Daoy (cell line): ENCODE results near the gene SIL1. TPM values are rescaled to one million over a fixed set of nuclear protein-coding genes. Genes with fewer than 3 reads are reported as not detected.

Source experiments
- DNase-seq: peaks from one replicate; pipeline ENCODE4 v3.0.0-alpha.2; 2015; ENCODE audit warnings: low read depth
- total RNA-seq: library from RNA; depleted of rRNA; stranded (reverse); fragments of >200 nt; shearing (Covaris generic); gene quantifications from 2 replicates; pipeline ENCODE4 v1.2.3, GENCODE V29; 2014

Gene SIL1
- total RNA-seq, 1 experiment from 2014 or later: 28.7 TPM

GRCh38 chr5:138944527-138945322, 253.4 kb downstream of the SIL1 start:
- peak; percentile 89 for DNase-seq

GRCh38 chr5:138943599-138944173, 254.5 kb downstream of the SIL1 start:
- DNase-seq: no peak

- DNase-seq: no peak
Observed at GRCh38 chr5:138942861-138943260, 255.3 kb downstream of the SIL1 start.

- DNase-seq: no peak
Observed at GRCh38 chr5:138942066-138942465, 256.1 kb downstream of the SIL1 start.

GRCh38 chr5:138938526-138938925, 259.6 kb downstream of the SIL1 start:
- DNase-seq: no peak

- no peak for DNase-seq
Observed at GRCh38 chr5:138937392-138938387, 260.5 kb downstream of the SIL1 start.

GRCh38 chr5:138936968-138937345, 261.2 kb downstream of the SIL1 start:
- DNase-seq: no peak

- DNase-seq: no peak
Observed at GRCh38 chr5:138936225-138936967, 261.8 kb downstream of the SIL1 start.

- DNase-seq: no peak
Observed at GRCh38 chr5:138935466-138935865, 262.7 kb downstream of the SIL1 start.

GRCh38 chr5:138934971-138935370, 263.2 kb downstream of the SIL1 start:
- DNase-seq: no peak

GRCh38 chr5:138933522-138934290, 264.5 kb downstream of the SIL1 start:
- DNase-seq: no peak

- no peak for DNase-seq
Observed at GRCh38 chr5:138932171-138932810, 265.9 kb downstream of the SIL1 start.

- DNase-seq: no peak
Observed at GRCh38 chr5:138930371-138931097, 267.6 kb downstream of the SIL1 start.

GRCh38 chr5:138929571-138929955, 268.6 kb downstream of the SIL1 start:
- DNase-seq: no peak

- DNase-seq: no peak
Observed at GRCh38 chr5:138927979-138928378, 270.2 kb downstream of the SIL1 start.

- no peak for DNase-seq
Observed at GRCh38 chr5:138927544-138927943, 270.6 kb downstream of the SIL1 start.

GRCh38 chr5:138926688-138927448, 271.3 kb downstream of the SIL1 start:
- DNase-seq: no peak

GRCh38 chr5:138926257-138926656, 271.9 kb downstream of the SIL1 start:
- no peak for DNase-seq

- no peak for DNase-seq
Observed at GRCh38 chr5:138925090-138925635, 273.0 kb downstream of the SIL1 start.
